ENCODE data around the gene RAMAC.

RAMAC gene

DNA sequence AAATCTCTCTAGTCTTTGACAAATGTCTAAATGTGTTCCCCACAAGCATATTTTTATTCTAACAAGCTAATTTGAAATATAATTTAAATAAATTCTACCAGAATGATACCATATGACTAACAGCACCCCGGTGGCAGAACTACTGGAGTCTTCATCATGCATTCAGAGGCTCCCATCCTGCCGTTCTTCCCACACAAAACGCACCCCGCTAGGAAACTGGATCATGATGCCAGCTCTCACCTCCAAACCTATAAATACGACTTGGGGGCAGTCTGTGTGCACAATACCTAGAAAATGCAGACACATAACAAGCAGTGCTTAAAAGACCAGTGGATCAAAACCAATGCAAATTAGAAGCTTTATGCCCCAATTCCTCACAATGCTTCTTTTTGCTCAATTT lies 42.0 kb upstream of the RAMAC start:
- Histone ChIP-seq H3K27me3 (replicated peaks; ENCODE audit: control insufficient read depth, insufficient read depth, low read length) (no peaks in the 10 kb centered on the region; the same call in none of the 2 replicates), H3K36me3 (ENCODE audit: control insufficient read depth, insufficient read depth, low read length) (no peaks in the 10 kb centered on the region), H3K4me3 (replicated peaks; ENCODE audit: low read depth, low read length) (no peak overlapping the region)
- DNase-seq (ENCODE audit: extremely low read depth, insufficient read length) = no peak
- TF ChIP-seq CTCF (IDR thresholded peaks at IDR 0.05; ENCODE audit: insufficient read depth, low read length, poor library complexity, severe bottlenecking) = no peak

GRCh38 chr15:82944821-82945220 lies 41.2 kb upstream of the RAMAC start:
- H3K36me3 ChIP-seq (ENCODE audit: control insufficient read depth, insufficient read depth, low read length) = no peaks in the 10 kb centered on the region
- no peak for TF ChIP-seq CTCF (IDR thresholded peaks at IDR 0.05; ENCODE audit: insufficient read depth, low read length, poor library complexity, severe bottlenecking)

DNA sequence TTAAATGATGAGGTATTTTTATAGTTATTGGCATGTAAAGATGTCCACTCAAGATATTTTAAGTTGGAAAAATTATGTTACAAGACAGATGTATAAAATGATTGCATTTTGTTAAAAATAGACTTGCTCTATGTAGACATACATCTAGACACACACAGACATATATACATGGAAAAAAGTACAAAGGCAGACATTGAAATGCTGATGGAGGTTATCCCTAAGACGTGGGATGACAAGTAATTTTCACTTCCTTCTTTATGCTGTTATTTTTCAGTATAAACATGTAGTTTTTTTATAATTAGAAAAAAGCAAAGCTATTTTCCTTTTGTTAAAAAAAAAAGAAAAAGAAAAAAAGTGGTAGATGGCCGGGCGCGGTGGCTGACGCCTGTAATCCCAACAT lies 40.7 kb upstream of the RAMAC start:
- no peak for DNase-seq (ENCODE audit: extremely low read depth, insufficient read length)
- H3K4me3 ChIP-seq (replicated peaks; ENCODE audit: low read depth, low read length) = no peak overlapping the region
- TF ChIP-seq CTCF (IDR thresholded peaks at IDR 0.05; ENCODE audit: insufficient read depth, low read length, poor library complexity, severe bottlenecking) = no peak
- no peaks in the 10 kb centered on the region; the same call in none of the 2 replicates for H3K27me3 ChIP-seq (replicated peaks; ENCODE audit: control insufficient read depth, insufficient read depth, low read length)
- H3K36me3 ChIP-seq (ENCODE audit: control insufficient read depth, insufficient read depth, low read length) = no peaks in the 10 kb centered on the region

More at GRCh38 chr15:82944821-82945220, 41.2 kb upstream of the RAMAC start:
- DNase-seq (ENCODE audit: extremely low read depth, insufficient read length) = no peak
- no peak overlapping the region for H3K4me3 ChIP-seq (replicated peaks; ENCODE audit: low read depth, low read length)
- no peaks in the 10 kb centered on the region; the same call in none of the 2 replicates for H3K27me3 ChIP-seq (replicated peaks; ENCODE audit: control insufficient read depth, insufficient read depth, low read length)

DNA sequence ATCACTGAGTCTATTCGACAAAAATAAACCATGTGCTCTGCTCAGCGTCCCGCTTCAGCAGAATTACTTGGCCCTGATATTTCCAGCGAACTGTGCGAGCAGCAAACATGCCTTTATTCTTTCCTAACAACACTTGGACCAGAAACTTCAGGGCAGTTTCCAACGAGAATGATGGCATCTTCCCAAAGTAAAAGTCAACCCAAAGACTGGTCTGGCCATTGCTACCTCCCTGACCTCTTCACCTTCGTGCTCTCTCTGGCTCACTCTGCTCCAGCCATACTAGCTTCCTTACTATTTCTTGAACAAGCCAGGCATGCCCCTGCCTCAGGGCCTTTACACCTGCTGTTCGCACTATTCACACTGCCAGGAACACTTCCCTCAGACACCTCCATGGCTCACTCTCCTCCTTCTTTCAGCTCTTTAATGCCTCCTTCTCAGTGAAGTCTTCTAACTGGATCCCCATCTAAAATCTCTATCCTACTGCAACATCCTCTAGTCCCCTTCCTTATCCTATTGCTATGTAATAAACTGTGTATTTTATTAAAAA lies 39.8 kb upstream of the RAMAC start:
- DNase-seq (ENCODE audit: extremely low read depth, insufficient read length) = no peak
- no peaks in the 10 kb centered on the region for H3K36me3 ChIP-seq (ENCODE audit: control insufficient read depth, insufficient read depth, low read length)

GRCh38 chr15:82950295-82950694 lies 35.7 kb upstream of the RAMAC start:
- TF ChIP-seq CTCF (IDR thresholded peaks at IDR 0.05; ENCODE audit: insufficient read depth, low read length, poor library complexity, severe bottlenecking) = no peak
- Histone ChIP-seq H3K36me3 (ENCODE audit: control insufficient read depth, insufficient read depth, low read length) (no peaks in the 10 kb centered on the region), H3K27me3 (replicated peaks; ENCODE audit: control insufficient read depth, insufficient read depth, low read length) (no peaks in the 10 kb centered on the region; the same call in 1 of the 2 replicates), H3K4me3 (replicated peaks; ENCODE audit: low read depth, low read length) (no peak overlapping the region)
- no peak for DNase-seq (ENCODE audit: extremely low read depth, insufficient read length)

More for the DNA sequence above, 39.8 kb upstream of the RAMAC start:
- Histone ChIP-seq H3K4me3 (replicated peaks; ENCODE audit: low read depth, low read length) (no peak overlapping the region), H3K27me3 (replicated peaks; ENCODE audit: control insufficient read depth, insufficient read depth, low read length) (no peaks in the 10 kb centered on the region; the same call in none of the 2 replicates)
- no peak for TF ChIP-seq CTCF (IDR thresholded peaks at IDR 0.05; ENCODE audit: insufficient read depth, low read length, poor library complexity, severe bottlenecking)

All from GM06990 (cell line).